ENCODE results near the gene PCK1.

DNA sequence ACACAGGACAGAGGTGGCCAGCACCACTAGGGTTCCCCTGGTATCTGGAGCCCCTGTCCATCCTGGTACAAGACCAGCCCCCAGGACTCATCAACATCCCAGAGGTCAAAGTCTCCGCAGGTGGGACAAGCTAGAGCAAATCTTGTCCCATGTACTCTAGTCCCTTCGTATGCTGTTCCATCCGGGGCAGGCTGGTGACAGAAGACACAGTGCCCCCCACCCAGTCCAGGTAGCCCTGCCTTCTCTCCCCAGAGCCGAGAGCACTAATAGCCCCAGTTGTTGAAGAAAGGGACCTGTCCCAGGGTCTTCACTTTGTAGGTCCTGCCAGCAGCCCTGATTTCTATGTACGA, 21.1 kb downstream of the PCK1 start:
- TF ChIP-seq, protein P1, sequence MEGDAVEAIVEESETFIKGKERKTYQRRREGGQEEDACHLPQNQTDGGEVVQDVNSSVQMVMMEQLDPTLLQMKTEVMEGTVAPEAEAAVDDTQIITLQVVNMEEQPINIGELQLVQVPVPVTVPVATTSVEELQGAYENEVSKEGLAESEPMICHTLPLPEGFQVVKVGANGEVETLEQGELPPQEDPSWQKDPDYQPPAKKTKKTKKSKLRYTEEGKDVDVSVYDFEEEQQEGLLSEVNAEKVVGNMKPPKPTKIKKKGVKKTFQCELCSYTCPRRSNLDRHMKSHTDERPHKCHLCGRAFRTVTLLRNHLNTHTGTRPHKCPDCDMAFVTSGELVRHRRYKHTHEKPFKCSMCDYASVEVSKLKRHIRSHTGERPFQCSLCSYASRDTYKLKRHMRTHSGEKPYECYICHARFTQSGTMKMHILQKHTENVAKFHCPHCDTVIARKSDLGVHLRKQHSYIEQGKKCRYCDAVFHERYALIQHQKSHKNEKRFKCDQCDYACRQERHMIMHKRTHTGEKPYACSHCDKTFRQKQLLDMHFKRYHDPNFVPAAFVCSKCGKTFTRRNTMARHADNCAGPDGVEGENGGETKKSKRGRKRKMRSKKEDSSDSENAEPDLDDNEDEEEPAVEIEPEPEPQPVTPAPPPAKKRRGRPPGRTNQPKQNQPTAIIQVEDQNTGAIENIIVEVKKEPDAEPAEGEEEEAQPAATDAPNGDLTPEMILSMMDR (IDR thresholded peaks at IDR 0.05) = no peak
- TF ChIP-seq EP300 (IDR thresholded peaks at IDR 0.05) = no peak

All from ovary (tissue), 3 donors.